Ovary (tissue), 9 donors: ENCODE data around the gene BATF. TPM values are rescaled to one million over a fixed set of nuclear protein-coding genes. Genes with fewer than 3 reads are reported as not detected.

Experiments
- DNase-seq, 5 donors: peaks; one replicate each; pipeline ENCODE4 v3.0.0-alpha.2; 2019 to 2020
- H3K27ac ChIP-seq, 2 donors: fragments of 200-600 bp; one replicate each; pipeline versions ENCODE4 v1.5.1 to v1.8.0; 2019 to 2022
- H3K27me3 ChIP-seq: fragments of 200-600 bp; one replicate; pipeline ENCODE4 v1.8.0; 2022
- H3K36me3 ChIP-seq: fragments of 200-600 bp; sonication (generic); one replicate; pipeline ENCODE4 v1.5.1; 2019
- H3K4me1 ChIP-seq: one replicate; pipeline ENCODE4 v1.8.1; 2013; ENCODE audit warnings: mild to moderate bottlenecking, moderate library complexity; ENCODE audit not compliant: insufficient read depth
- H3K4me3 ChIP-seq: fragments of 200-600 bp; sonication (generic); one replicate; pipeline ENCODE4 v1.5.1; 2017
- H3K9me3 ChIP-seq, 2 donors: fragments of 200-600 bp in 1 of 2; sonication (generic) in 1 of 2; one replicate each; pipeline versions ENCODE4 v1.5.1 to v1.8.1; 2013 to 2019; ENCODE audit warnings: mild to moderate bottlenecking in 1 of 2, moderate library complexity in 1 of 2
- CTCF ChIP-seq, 3 donors: fragments of 450-650 bp in 2 of 3; fragments of 200-600 bp in 1 of 3; IDR thresholded peaks; one replicate each; pipeline versions ENCODE4 v1.5.1 to v1.8.0; 2016 to 2022; ENCODE audit warnings: antibody characterized with exemption in 3 of 3, mild to moderate bottlenecking in 1 of 3
- EP300 ChIP-seq: sonication (generic); formaldehyde crosslinking; IDR thresholded peaks from one replicate; pipeline ENCODE4 v1.6.1; 2017; ENCODE audit warnings: antibody characterized with exemption
- POLR2A ChIP-seq: fragments of 450-650 bp; IDR thresholded peaks from one replicate; pipeline ENCODE4 v1.6.1; 2017; ENCODE audit warnings: antibody characterized with exemption, mild to moderate bottlenecking, moderate library complexity
- WGBS, 3 donors: extraction: QIAGEN DNeasy Blood & Tissue Kit in 1 of 3; methylation state at CpG; one replicate each; pipeline versions ENCODE4 v1.1.5 to v1.1.7; 2013 to 2017; 5-methylcytosine and 5-hydroxymethylcytosine counted together
- intact Hi-C, 4 donors: fragments of 100-400 bp; cut with DNase I; formaldehyde crosslinking; loops; one replicate each; pipeline versions ENCODE4 v1.11.0 to v1.15.1; 2022 to 2023
- polyA plus RNA-seq, 2 donors: library from polyadenylated mRNA; stranded (reverse); fragments of 200-250 nt in 1 of 2; fragments of 350-450 nt in 1 of 2; fragmentation: Illumina TruSeq in 1 of 2; extraction: RNeasy Lipid Tissue Mini Kit (QIAGEN cat#74804) in 1 of 2; gene quantifications; one replicate each; pipeline ENCODE4 v1.2.3, GENCODE V29; 2013 to 2014
- total RNA-seq, 7 donors: library from RNA; depleted of rRNA in 2 of 7; stranded (reverse); fragments of >200 nt in 2 of 7; fragmentation: NEBNext Ultra II Directional in 3 of 7; extraction: Animal tissue kit (Norgen Biotek cat#: 25700) in 3 of 7; gene quantifications; one replicate each; pipeline versions ENCODE4 v1.1.0 to v1.2.4, GENCODE V29; 2016 to 2023
- donor health status: DM: no; HTN: no; CAD: no; lungs with moderate emphysema.
- donor health status: DM: no; HTN: no; CAD: no.
- donor health status: Bipolar disorder and iron deficiency.
- donor health status: DM: yes; HTN: yes; CAD: no.
- donor health status: DM: no; HTN: no; CAD: no.
- donor health status: DM: yes; HTN: yes; CAD: no.

BATF gene
- total and polyA plus RNA-seq, 9 donors: 0.45 to 1.7 (median 0.69) TPM

- Histone ChIP-seq H3K27ac (no peak overlapping the region), H3K4me3 (no peak overlapping the region), H3K36me3 (no peaks in the 10 kb centered on the region), H3K9me3 (no peaks in the 10 kb centered on the region), H3K4me1 (no peaks in the 10 kb centered on the region), H3K27me3 (no peaks in the 10 kb centered on the region)
- TF ChIP-seq CTCF (IDR thresholded peaks at IDR 0.05) (no peak), EP300 (no peak), POLR2A (no peak)
- no peak for DNase-seq
- intact Hi-C loops: no loop called here
- WGBS, 3 donors: 30 to 41% (median 37%) methylated on average over 10 of the region's 10 CpGs
These were observed 20.4 kb downstream of the BATF start for GRCh38 chr14:75542588-75543091.

- TF ChIP-seq CTCF (IDR thresholded peaks at IDR 0.05) (no peak), EP300 (no peak), POLR2A (no peak)
- H3K27me3 ChIP-seq: no peaks in the 10 kb centered on the region
- H3K36me3 ChIP-seq: no peaks in the 10 kb centered on the region
- H3K27ac ChIP-seq: no peak overlapping the region
- intact Hi-C loops: no loop called here
- 56 to 77% (median 72%) methylated on average over 4 of the region's 4 CpGs for WGBS, 3 donors
- DNase-seq: no peak
- no peak overlapping the region for H3K4me3 ChIP-seq
- no peaks in the 10 kb centered on the region for H3K9me3 ChIP-seq
- no peaks in the 10 kb centered on the region for H3K4me1 ChIP-seq
These were observed 21.0 kb downstream of the BATF start for GRCh38 chr14:75543253-75543652.

DNA sequence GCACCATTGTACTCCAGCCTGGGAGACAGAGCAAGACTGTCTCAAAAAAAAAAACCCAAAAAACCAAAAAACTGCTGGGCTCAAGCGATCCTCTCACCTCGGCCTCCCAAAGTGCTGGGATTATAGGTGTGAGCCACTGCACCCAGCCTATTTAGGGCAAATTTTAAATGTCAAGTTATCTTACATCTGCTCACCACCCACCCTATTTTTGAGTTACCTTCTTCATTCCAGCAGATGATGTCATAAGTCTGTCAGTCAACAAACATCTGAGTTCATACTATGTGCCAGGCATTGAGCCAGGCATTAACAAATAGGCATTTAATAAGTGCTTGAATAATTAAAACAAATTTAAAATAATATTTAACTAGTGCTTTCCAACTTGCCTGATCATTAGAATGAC, 21.5 kb downstream of the BATF start:
- Histone ChIP-seq H3K9me3 (no peaks in the 10 kb centered on the region), H3K27ac (no peak overlapping the region), H3K4me1 (no peaks in the 10 kb centered on the region), H3K27me3 (no peaks in the 10 kb centered on the region), H3K4me3 (no peak overlapping the region), H3K36me3 (no peaks in the 10 kb centered on the region)
- no peak for DNase-seq
- intact Hi-C loops: no loop called here
- TF ChIP-seq POLR2A (no peak), EP300 (no peak), CTCF (IDR thresholded peaks at IDR 0.05) (no peak)
- 90 to 94% (median 93%) methylated on average over 2 of the region's 2 CpGs for WGBS, 3 donors

DNA sequence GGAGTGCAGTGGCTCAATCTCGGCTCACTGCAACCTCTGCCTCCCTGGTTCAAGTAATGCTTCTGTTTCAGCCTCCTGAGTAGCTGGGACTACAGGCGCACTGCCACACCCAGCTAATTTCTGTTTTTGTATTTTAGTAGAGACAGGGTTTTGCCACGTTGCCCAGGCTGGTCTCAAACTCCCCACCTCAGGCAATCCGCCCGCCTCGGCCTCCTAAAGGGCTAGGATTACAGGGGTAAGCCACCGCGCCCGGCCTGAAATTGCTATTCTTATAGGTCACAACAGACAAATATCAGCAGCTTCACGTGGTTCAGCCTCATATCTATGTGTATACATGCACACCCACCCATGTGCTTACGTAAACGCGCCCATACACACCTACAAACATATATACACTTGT, 23.6 kb downstream of the BATF start:
- intact Hi-C loops: no loop called here
- H3K27me3 ChIP-seq: no peaks in the 10 kb centered on the region
- H3K4me3 ChIP-seq: no peak overlapping the region
- H3K27ac ChIP-seq: no peak overlapping the region
- WGBS, 3 donors: 87 to 90% (median 89%) methylated on average over 13 of the region's 13 CpGs
- no peaks in the 10 kb centered on the region for H3K4me1 ChIP-seq
- DNase-seq: no peak
- no peaks in the 10 kb centered on the region for H3K9me3 ChIP-seq
- H3K36me3 ChIP-seq: no peaks in the 10 kb centered on the region
- TF ChIP-seq CTCF (IDR thresholded peaks at IDR 0.05): no peak
- TF ChIP-seq EP300: no peak
- no peak for TF ChIP-seq POLR2A
